ENCODE measurements around the gene FAAP100.
A peak's percentile ranks its signal among the peaks of the same experiment; 100 is the strongest.

FAAP100 gene

DNA sequence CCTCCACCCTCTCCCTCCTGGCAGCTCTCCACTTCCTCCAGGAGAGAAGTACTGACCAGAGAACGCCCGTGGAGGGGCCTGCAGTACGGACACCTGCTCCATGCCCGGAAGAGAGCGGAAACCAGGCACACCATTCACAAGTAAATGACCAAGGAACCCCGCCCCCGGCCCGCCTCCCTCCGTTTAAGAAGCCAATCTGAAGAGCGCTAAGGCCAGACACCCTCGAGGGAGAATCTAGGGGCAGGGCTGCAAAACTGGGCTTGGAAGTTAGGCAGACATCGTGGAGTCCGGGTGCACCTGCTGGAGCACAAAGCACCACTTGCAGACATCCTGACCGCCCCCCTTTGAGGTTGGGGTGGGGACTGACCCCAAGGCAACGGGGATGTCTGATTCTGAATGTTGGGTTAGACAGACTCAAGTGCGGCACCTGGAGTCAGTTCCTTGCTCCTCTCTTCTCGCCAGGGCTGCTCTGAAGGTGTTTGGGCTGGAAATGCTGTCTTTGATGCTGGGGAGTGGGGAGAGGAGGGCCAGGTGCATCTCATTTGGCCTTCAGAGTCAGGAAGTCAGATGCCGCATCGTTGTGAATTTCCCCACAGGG, 964 bp upstream of the FAAP100 start:
- peak; percentile 86 to 95 (median 87) for DNase-seq

DNA sequence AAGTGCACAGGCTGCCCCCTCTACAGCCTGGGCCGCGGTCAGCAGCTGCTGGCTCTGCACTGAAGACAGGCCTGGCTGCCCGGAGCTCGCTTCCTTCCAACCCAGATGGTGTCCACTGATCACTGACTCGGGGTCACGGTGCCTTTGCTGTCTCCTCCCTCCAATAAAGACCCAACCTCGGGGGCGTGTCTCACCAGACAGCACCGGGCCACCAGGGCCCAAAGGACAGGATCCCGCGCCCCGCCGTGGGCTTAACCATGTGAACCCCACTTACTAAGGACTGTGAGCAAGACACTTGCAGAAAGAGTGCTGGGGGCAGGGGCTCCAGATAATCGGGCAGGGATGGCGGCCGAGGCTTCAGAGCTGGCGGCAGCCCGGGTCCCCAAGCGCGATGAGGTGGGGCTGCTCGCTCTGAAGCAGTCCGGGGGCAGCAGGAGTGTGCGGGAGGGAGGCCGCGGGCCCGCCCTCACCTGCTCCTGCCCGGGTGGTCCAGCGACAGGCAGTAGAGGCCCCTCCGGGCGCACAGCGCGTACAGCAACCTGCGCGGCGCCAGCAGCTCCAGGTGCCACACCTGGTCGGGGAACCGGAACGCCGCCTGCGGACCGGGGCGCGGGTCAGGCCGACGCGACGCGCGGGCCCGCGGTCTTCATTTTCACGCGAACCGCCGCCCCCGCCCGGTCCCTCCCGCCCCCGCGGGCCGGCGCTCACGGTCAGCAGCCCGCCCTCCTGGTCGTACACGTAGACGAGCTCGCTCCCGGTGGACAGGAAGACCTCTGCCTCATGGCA, 502 bp downstream of the FAAP100 start:
- peak in 1 of 3 experiments; percentile 54 for DNase-seq

DNA sequence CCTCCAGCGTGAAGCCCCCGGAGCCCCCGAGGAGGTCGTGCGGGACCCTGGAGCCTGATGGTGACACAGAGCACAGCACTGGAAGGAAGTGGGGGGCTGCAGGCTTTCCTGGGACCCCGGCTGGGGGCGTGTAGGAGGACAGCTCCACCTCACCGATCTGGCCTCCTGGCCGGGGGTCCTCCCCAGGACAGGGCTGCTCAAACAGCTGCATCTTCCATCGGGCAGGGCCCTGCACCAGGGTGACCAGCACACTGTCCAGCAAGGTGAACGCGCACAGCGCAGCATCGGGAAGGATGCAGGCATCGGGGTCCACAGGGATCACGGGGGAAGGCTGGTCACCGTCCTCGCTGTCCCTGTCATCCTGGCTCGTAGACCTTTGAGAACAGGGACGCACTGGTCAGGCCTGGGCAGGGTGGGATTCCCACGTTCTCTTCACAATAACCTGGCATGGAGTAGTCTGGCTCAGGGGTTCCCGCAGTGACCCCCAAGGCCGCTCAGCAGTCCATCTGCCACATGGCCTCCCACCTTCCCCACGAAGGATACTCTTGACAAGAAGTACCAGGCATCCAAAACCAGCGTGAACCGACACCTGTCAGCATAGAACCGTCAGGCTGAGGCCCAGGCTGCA, 1.2 kb downstream of the FAAP100 start:
- DNase-seq, result no peak

DNA sequence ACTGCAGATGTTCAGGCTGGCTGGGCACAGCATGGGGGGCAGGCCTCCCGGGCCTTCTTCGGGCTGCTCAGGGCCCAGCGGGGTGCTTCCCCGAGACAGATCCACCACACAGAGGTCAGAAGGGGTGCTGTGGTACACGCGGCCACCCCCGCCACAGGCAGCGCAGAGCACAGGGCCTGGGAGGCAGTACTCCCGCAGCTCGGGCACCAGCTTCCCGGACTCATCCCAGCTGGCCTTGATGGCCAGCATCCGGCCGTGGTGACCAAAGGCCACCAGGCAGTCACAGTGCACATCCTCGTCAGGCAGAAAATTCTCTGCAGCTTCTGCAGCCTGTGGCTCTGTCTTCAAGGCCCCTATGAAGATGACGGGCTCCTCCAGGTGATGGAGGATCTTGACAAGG, 1.9 kb downstream of the FAAP100 start:
- DNase-seq, result no peak

DNA sequence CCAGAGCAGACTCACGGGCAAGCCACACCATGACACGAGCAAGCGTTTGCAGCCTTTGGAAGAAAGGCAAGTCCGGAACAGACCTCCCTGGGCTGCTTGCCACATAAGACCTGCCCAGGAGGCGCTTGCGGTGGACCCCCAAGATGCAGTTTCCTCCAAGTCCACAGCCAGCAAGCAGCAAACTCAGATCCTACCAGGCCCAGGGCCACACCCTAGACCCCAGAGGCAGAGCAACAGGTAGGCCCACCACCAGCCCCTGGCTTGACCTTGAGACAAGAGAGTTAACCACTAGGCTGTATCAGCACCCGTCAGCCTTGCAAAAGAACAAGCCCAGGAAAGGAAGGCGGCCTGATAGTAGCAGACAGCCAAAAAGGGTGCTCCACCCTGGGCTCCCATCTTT, 2.3 kb downstream of the FAAP100 start:
- no peak for DNase-seq

DNA sequence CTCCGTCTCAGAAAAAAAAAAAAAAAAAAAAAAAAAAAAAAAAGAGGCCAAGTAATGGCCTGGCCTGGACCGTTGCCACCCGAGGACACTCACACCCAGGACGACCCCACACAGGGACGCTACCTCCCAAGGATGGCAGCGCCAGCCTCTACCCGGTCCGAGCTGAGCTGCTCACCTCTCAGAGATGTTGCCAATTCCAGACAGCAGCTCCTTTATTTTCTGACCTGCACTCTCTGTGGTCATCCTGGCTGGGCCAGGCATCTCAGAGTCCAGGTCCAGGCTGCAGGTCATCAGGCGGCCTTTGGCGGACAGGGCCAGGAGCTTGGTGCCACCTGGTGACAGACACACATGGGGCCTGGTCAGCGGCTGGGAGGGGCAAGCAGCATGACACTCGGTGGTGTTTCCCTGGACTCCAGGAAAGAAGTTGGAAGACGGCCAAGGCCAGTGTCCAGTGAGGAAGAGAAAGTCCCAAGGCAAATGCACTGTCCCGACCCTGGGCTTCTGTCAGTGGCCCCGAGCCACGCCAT, 3.1 kb downstream of the FAAP100 start:
- no peak for DNase-seq

DNA sequence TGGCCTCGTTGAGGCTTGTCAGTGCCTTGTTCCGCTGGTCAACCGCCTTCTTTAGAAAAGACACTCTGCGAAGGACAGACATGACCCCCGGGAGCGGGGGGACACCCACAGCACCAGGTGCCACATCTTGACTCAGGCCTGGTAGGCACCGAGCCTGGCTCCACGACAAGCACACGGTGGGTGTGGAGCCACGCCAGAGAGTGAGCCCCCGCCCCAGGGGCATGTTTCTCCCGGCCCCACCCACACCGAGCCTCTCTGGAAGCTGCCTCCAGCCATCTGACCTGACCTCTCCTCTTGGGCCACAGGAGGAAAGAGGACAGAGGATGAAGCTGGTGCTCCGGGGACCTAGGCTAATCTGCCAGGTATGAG, 4.6 kb downstream of the FAAP100 start:
- no peak for DNase-seq

DNA sequence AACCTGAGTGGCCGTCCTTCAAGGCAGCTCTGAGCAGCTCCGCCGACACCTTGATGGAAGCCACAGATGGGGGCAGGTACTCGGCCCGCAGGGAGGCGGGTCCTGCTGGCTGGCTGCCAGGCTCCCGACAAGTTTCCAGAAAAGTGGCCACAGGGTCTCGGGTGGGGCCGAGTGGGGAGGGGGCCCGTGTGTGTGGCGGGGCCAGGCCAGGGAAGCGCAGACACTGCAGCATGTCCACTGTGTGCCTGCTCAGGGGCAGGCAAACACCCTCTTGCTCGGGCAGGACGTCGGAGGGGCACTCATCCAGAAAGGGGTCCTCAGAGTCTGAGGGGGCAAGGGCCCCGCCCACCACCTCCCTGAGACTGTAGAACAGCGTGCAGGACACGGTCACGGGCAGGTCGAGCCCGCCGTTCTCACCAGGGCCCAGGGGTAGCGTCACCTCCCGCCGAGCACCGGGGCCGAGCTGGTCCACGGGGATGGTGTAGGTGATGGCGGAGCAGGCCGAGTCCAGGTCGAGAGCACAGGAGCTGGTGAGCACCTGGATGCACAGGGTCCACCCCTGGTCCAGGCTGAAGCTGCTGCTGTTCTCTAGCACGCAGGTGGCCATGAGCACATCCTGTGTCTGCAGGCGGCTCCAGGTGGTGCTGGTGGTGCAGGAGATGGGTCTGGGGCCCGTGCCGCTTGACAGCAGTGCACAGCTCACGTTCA, 5.1 kb downstream of the FAAP100 start:
- no peak for DNase-seq

DNA sequence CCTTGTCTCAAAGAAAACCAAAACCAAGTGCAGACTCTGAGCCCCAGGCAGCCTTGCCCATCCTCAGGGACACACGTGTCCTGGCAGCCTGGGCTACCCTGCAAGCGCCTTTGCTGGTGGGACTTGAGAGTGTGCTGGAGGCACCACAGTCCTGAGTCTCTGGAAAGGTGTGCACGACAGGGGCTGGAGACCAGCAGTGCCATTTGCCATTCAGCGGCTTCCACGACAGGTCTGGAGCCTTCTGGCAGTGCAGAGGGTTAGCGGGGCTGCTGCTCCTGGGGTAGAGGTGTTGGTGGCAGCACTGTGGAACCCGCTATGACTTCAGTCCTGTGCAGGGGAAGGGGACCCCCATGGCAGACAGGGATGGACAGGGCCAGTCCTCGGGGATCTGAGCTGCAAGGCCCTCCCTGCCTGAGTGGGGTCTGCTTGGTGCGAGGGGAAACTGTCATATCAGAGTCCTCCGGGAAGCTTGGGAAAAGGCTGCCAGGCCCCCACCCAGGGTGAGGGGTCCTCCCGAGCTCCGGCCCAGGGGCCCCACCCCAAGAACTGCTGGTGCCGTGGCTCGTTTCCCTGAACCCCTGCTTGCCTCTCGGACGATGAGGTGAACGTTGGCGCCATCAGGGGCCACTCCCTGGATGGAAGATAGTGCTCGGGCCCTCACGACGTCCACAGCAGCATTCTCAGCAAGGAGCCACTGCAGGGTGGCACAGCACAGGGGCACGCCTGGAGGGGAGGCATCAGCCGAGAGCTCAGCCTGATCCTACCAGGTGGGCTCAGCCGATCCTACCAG, 6.8 kb downstream of the FAAP100 start:
- DNase-seq, result no peak

DNA sequence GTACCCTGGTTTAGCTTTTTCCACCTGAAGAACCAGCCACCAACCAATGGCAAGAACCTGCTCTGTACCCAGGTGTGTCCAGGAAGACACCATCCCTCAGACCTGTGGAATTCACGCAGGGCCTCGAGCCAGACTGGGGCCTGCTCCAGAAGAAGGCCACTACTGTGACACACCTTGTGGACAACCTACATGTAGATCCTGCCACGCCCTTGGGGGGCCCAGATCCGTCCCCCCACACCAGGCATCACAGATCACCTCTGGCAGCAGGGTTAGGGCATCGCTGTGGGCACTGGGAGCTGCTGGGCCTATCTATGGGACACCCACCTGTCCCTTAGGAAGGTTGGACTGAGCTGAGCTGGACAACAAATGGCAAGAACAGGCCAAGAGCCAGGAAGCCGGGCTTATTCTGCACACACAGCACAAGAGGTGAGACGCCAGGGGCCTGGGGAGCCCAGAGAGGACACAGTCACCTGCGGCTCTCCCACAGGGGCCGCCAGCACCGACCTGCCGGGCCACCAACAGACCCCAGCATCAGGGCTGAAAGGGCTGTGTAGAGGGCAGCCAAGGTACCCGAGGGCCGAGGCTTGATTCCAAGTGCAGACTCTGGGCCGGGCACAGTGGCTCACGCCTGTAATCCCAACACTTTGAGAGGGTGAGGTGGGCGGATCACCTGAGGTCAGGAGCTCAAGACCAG, 7.7 kb downstream of the FAAP100 start:
- no peak for DNase-seq

DNA sequence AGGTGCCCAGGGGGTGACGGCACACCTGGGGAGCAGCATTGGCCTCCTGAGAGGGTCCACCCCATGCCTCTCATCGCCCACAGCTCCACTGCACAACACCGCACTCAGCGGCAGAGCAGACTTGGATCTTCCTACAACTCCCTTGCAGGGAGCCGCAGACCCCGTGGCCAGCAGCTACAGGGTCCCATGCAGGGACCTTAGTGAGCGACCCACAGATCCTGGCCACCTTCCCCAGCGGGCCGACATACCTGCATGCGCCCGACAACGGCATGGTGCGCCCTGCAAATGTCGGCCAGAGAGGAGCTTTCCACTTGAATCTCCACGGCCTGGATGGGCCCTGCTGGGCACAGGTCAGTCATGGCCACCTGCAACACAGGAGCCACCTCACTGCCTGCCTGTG, 8.4 kb downstream of the FAAP100 start:
- no peak for DNase-seq

DNA sequence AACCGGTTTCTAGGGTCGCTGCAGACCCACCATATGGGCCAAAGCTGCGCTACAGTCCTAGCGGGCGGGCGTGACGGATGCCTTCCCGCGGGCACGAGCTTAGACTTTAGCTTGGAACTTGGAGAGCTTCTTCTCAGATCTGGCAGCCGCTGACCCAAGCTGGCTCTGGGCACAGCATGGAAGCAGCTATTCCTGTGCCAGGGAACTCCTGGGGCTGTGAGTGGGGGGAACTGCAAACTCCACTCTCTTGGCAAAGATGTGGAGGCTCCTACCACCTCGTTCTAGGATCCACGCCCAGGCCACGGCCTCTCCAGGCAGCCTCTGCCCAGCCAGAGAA, 8.8 kb downstream of the FAAP100 start:
- DNase-seq, result no peak

DNA sequence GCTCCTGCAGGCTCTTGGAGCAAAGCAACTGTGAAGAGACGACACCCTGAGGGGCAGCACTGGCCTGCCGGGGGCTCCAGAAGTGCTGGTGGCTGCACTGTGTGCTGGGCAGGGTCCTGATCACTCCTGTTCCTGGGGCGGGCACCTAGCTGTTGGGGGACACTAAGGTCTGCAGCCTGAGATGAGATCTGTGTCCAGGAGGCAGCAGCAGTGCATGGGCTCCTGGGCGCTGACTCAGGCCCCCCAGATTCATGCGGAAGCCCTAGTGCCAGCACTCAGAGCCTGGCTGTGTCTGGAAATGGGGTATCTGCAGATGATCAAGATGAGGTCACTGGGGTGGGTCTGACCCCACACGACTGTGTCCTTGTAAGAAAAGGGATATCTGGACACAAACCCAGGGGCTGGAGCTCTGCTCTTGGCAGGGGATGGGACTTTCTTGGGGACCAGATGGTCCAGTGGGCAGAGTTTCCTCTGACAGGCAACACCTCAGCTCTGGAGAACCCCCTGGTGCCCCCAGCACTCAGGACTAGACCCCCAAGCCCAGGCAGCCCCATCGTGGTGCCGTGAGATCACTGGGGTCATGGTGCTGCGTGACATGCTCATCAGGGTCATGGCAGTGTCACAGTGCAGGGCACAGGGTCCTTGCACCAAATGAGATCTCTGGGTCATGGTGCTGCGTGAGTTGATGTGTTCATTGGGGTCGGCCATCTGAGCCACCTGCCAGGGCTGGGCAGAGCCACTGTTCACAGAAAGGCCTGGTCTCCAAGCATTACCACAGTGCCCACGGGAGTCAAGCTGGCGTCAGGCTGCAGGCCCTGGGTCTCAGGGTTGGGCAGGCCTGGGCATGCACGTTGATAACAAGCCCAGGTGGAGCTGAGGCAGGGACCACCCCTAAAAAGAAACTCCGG, 9.5 kb downstream of the FAAP100 start:
- no peak for DNase-seq

DNA sequence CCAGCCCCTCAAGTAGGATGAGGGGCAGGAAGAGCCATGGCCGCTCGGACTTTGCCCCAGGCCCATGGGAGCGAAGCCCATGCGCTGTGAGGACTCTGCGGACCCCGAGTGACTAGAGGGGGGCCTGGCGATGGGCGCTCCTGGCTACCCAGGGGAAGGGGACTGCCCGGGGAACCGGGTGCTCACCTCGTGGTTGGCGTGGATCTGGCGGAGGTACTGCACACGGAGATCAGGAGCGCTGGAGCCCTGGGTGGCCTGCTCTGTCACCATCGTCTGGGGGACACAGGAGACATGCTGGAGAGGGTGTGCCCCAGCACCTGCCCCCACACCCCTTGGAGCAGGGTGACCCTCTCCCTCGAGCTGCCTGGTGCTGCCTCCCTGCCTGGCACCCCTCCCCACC, 11.0 kb downstream of the FAAP100 start:
- no peak for DNase-seq

DNA sequence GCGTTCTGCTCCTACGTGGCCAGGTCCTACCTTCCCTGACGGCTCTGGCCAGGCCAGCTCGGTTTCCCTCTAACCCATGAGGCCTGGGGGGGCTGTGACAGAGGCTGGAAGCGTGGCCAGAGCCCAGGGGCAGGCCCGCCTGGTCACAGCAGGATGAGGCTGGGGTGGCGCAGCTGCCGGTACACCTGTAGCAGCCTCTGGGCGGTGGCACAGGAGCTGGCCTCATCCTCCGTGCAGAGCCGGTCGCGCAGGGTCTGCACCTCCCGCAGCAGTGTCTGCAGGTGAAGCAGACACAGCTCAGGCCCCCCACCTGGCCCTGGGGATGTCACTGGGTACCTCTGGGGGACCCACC, 11.5 kb downstream of the FAAP100 start:
- DNase-seq, result no peak

DNA sequence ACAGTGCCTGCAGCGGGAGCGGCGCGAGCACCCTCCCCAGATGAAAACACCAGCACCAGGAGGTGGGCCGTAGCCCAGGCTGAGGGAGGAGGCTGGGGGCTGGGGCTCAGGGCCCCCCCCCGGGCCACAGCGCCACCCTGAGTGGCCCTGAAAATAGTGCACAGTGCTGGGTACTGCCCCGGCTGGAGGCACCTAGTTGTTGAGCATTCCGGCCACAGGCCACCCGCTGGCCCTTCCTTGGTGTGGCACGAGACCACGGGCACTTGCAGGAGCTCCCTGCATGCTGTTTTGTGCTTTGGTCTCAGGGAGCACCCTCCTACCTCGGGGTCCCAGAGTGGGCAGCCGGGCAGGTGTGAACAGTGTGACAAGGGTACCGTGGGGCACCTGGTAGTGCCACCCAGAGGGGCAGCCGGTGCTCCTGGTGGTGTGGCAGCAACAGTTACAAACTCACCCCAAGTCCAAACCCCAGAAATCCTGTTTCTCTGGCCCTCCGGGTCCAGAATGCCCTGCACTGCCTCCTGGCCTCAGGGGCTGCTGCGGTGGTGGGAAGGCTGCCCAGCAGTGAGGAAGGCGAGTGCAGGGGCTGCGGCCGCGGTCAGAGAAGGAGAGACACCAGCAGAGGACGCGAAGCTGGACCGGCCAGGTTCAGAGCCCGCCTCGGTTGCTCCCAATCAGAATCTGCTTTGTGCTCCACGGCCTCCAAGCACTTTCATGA, 12.0 kb downstream of the FAAP100 start:
- DNase-seq, result no peak

DNA sequence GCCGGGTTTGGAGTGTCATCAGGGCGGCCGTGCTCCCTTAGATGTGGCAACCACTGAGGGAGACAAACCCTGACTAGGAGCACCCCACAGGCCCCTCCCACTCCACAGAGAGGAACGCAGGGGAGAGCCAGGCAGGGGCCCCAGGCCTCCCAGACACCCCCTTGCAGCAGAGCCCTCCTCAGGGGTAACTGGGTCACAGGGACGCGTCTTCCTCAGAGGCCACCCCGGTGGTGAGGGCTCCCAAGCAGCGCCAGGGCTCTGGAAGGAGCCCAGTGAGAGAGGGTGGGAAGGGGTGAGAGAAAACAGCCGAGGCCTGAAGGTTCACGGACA, 12.6 kb downstream of the FAAP100 start:
- no peak for DNase-seq

DNA sequence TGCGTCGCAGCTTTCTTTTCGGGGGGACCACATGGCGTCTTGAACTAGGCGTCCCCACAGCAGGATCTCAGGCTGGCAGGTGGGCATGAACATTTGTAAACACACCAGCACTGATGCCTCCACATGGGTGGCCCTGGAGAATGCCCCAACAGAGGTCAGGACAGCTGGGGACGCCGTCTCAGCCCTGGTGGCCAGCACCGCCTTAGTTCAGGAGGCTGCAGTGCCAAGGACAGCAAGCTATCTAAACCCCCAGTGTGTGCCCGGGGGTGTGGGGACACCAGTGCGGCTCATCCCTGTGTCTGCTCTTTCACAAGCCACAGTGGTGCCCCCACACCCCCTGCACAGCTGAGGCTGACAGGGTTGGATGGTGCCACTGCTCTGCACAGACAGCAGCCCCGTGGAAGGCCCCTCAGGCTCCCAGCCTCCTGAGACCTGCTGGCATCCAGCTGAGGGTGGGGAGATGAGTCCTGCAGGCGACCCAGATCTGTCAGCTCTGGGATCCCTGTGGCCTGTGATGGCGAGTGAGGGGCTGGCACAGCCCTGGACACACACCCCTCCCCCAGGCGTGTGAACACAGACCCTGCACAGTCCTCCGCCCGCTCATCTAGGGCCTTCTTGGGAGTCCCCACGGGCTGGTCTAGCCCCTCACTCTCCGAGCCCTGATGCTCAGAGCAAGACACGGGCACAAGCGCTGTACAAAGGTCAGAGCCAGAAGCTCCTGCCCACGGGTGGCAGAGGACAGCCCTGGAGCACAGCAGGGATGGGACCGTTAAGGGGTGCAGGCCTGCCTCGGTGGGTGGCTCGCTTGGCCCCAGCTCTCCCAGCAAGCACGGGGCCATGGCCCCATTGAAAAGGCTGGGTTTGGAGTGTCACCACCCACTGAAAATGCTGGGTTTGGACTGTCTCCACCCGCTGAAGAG, 13.2 kb downstream of the FAAP100 start:
- no peak for DNase-seq

DNA sequence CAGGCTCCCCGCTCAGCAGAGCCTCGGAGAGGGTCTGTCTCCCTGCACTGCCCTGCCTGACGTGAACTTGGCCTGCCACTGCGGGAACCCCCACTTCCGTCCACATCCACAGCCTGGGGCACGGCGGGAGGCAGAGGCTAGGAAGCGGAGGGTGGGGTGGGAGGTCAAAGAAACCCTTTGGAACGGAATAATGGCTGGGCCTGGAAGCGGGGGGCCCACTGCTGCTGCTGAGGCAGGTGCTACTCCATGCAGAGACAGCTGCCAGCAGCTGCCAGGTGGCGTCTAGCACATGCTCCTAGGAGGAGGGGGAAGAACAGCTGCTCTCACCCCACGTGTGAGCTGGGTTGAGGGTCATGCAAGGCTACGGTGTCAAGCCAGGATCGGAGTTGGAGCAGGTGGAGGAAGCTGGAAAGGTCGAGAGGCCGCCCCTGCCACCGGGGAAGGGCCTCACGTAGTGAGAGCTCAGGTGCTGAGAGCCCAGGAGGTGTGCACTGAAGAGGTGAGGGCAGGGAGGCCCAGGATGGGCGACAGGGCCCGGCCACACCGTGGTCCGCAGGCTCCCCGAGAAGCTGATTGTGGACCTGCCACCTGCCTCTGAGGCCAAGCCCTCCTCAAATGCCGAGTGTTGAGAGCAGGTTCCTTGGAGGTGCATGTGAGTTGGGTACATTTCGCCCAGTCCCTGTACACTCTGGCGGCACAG, 14.1 kb downstream of the FAAP100 start:
- peak; percentile 74 to 96 (median 96) for DNase-seq

Data from NCI-H1417 (cell line).